Smooth muscle cell (in vitro differentiated cells): ENCODE results near the gene IP6K2. TPM values are rescaled to one million over a fixed set of nuclear protein-coding genes. Genes with fewer than 3 reads are reported as not detected.

Experiments used
- DNase-seq: peaks from one replicate; lab custom pipeline; 2025; ENCODE audit not compliant: unreplicated experiment; lab: John Stamatoyannopoulos, UW
- H2AFZ ChIP-seq: fragments of 200-600 bp; sonication (generic); 2 replicates; pipeline ENCODE4 v1.6.0; 2016; ENCODE audit warnings: antibody characterized with exemption, low read depth, mild to moderate bottlenecking
- H3F3A ChIP-seq: fragments of 200-600 bp; sonication (generic); 2 replicates; pipeline ENCODE4 v1.6.0; 2017; ENCODE audit warnings: antibody characterized with exemption, low read depth
- H3K27ac ChIP-seq: fragments of 200-600 bp; sonication (generic); 2 replicates; pipeline ENCODE4 v1.5.1; 2016; ENCODE audit warnings: low read depth, mild to moderate bottlenecking
- H3K27me3 ChIP-seq: fragments of 200-600 bp; sonication (generic); 2 replicates; pipeline ENCODE4 v1.6.1; 2016; ENCODE audit warnings: low read depth, mild to moderate bottlenecking
- H3K36me3 ChIP-seq: fragments of 200-600 bp; sonication (generic); 2 replicates; pipeline ENCODE4 v1.5.1; 2016; ENCODE audit warnings: low read depth
- H3K4me1 ChIP-seq: fragments of 200-600 bp; sonication (generic); 2 replicates; pipeline ENCODE4 v1.5.1; 2016; ENCODE audit warnings: low read depth
- H3K4me2 ChIP-seq: fragments of 200-600 bp; sonication (generic); 2 replicates; pipeline ENCODE4 v1.6.0; 2016; ENCODE audit warnings: mild to moderate bottlenecking
- H3K4me3 ChIP-seq: fragments of 200-600 bp; sonication (generic); 2 replicates; pipeline ENCODE4 v1.5.1; 2016; ENCODE audit warnings: mild to moderate bottlenecking
- H3K79me2 ChIP-seq: fragments of 200-600 bp; sonication (generic); 2 replicates; pipeline ENCODE4 v1.6.0; 2016; ENCODE audit warnings: low read depth, mild to moderate bottlenecking
- H3K9ac ChIP-seq: fragments of 200-600 bp; sonication (generic); 2 replicates; pipeline ENCODE4 v1.6.0; 2016; ENCODE audit warnings: low read depth
- H3K9me3 ChIP-seq: fragments of 200-600 bp; sonication (generic); replicated peaks from 2 replicates; pipeline ENCODE4 v1.5.1; 2016; ENCODE audit warnings: low read depth
- H4K20me1 ChIP-seq: fragments of 200-600 bp; sonication (generic); 2 replicates; pipeline ENCODE4 v1.6.0; 2016; ENCODE audit warnings: low read depth
- WGBS: methylation state at CpG from one replicate; pipeline ENCODE4 v1.1.7; 2016; ENCODE audit warnings: low lambda C conversion rate; 5-methylcytosine and 5-hydroxymethylcytosine counted together
- polyA plus RNA-seq: library from polyadenylated mRNA; unstranded; fragments of >200 nt; fragmentation: Nextera tagmentation; extraction: Ambion mirVana; gene quantifications from 2 replicates; pipeline ENCODE4 v1.2.1, GENCODE V29; 2016
- total RNA-seq: library from RNA; depleted of rRNA; stranded (reverse); fragments of >200 nt; gene quantifications from 2 replicates; pipeline ENCODE4 v1.2.3, GENCODE V29; 2014
- TF ChIP-seq, protein P1 (sequence below): fragments of 200-600 bp; sonication (generic); IDR thresholded peaks from 2 replicates; pipeline ENCODE4 v1.5.1; 2017; ENCODE audit warnings: borderline replicate concordance, mild to moderate bottlenecking, antibody characterized with exemption; ENCODE audit not compliant: insufficient read depth, poor library complexity, severe bottlenecking

IP6K2 gene
- total and polyA plus RNA-seq, 2 experiments from 2014 or later: 106 to 124 TPM

DNA sequence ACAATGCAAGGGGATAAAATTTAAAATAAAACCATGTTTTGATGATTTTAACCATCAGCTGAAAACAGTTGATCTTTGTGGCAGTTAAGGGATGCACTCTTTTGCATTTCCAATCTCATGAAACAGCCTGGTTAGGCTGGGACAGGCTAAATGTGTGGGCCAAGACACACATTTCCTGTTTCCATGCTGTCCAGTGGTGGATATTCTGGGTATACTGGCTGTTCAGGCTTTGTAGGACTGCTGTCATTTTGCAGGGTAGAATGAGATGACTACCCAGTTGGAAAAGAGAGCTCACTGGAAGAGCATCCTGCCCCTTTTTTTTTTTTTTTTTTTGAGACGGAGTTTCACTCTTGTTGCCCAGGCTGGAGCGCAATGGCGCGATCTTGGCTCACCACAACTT lies 42.0 kb upstream of the IP6K2 start:
- Histone ChIP-seq H3K79me2 (no peaks in the 10 kb centered on the region), H3K36me3 (peaks cover 7% of the 10 kb centered on the region), H3K27me3 (no peaks in the 10 kb centered on the region), H3K4me1 (no peaks in the 10 kb centered on the region), H3K4me2 (no peak overlapping the region), H3K4me3 (no peak overlapping the region), H2AFZ (no peak overlapping the region), H3K9ac (no peak overlapping the region), H3F3A (no peaks in the 10 kb centered on the region), H3K9me3 (no peaks in the 10 kb centered on the region), H4K20me1 (no peaks in the 10 kb centered on the region), H3K27ac (no peak overlapping the region)
- 100% methylated on average over 4 of the region's 4 CpGs for WGBS
- no peak for DNase-seq
- TF ChIP-seq, protein P1, sequence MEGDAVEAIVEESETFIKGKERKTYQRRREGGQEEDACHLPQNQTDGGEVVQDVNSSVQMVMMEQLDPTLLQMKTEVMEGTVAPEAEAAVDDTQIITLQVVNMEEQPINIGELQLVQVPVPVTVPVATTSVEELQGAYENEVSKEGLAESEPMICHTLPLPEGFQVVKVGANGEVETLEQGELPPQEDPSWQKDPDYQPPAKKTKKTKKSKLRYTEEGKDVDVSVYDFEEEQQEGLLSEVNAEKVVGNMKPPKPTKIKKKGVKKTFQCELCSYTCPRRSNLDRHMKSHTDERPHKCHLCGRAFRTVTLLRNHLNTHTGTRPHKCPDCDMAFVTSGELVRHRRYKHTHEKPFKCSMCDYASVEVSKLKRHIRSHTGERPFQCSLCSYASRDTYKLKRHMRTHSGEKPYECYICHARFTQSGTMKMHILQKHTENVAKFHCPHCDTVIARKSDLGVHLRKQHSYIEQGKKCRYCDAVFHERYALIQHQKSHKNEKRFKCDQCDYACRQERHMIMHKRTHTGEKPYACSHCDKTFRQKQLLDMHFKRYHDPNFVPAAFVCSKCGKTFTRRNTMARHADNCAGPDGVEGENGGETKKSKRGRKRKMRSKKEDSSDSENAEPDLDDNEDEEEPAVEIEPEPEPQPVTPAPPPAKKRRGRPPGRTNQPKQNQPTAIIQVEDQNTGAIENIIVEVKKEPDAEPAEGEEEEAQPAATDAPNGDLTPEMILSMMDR: no peak

GRCh38 chr3:48756640-48757039 lies 39.6 kb upstream of the IP6K2 start:
- Histone ChIP-seq H3K27ac (no peak overlapping the region), H3K4me3 (no peak overlapping the region), H3K79me2 (no peaks in the 10 kb centered on the region), H4K20me1 (no peaks in the 10 kb centered on the region), H3K4me2 (no peak overlapping the region), H3K36me3 (no peaks in the 10 kb centered on the region), H3F3A (no peaks in the 10 kb centered on the region), H3K9me3 (no peaks in the 10 kb centered on the region), H2AFZ (no peak overlapping the region), H3K9ac (no peak overlapping the region), H3K27me3 (no peaks in the 10 kb centered on the region), H3K4me1 (no peaks in the 10 kb centered on the region)
- TF ChIP-seq, protein P1: no peak
- no peak for DNase-seq
- 85% methylated on average over 5 of the region's 5 CpGs for WGBS

GRCh38 chr3:48750856-48751255 lies 33.8 kb upstream of the IP6K2 start:
- Histone ChIP-seq H3K4me1 (no peaks in the 10 kb centered on the region), H3K27me3 (no peaks in the 10 kb centered on the region), H3K4me2 (no peak overlapping the region), H3K4me3 (no peak overlapping the region), H3K9me3 (no peaks in the 10 kb centered on the region), H3F3A (no peaks in the 10 kb centered on the region), H3K36me3 (no peaks in the 10 kb centered on the region), H2AFZ (no peak overlapping the region), H4K20me1 (no peaks in the 10 kb centered on the region), H3K27ac (no peak overlapping the region), H3K9ac (no peak overlapping the region), H3K79me2 (no peaks in the 10 kb centered on the region)
- no peak for DNase-seq
- 91% methylated on average over 1 of the region's 1 CpG for WGBS
- TF ChIP-seq, protein P1: no peak

DNA sequence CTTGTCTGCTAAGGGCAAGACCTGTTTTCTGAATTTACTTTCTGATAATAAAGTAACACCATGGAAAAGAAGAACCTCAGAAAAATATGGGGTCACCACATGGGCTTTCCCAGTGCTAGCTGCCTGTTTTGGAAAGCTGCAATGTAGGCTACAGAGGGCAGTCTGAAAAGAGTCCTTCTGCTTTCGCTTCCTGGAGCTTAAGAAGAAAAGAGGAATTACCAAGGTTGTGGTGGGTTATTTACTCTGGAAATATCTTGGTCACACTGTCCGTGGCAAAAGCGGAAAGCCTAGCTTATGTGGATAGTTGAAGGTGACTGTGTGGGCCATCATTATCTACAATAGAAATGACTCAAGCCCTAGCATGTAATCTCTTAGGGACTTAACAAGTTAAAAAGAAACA lies 31.7 kb upstream of the IP6K2 start:
- 69% methylated on average over 3 of the region's 3 CpGs for WGBS
- no peak overlapping the region for H3K4me2 ChIP-seq

More for the DNA sequence above, 31.7 kb upstream of the IP6K2 start:
- H3K27ac ChIP-seq: no peak overlapping the region
- no peaks in the 10 kb centered on the region for H3F3A ChIP-seq
- H3K9ac ChIP-seq: no peak overlapping the region
- no peak overlapping the region for H2AFZ ChIP-seq
- DNase-seq: no peak
- no peaks in the 10 kb centered on the region for H3K4me1 ChIP-seq
- H3K27me3 ChIP-seq: no peaks in the 10 kb centered on the region
- TF ChIP-seq, protein P1: no peak
- no peak overlapping the region for H3K4me3 ChIP-seq
- H3K79me2 ChIP-seq: no peaks in the 10 kb centered on the region
- no peaks in the 10 kb centered on the region for H3K9me3 ChIP-seq
- H3K36me3 ChIP-seq: no peaks in the 10 kb centered on the region
- H4K20me1 ChIP-seq: no peaks in the 10 kb centered on the region
